C4-2B (cell line): Measurements from ENCODE around the gene SLC27A4.
A peak's percentile ranks its signal among the peaks of the same experiment; 100 is the strongest.

Experiments used
- H3K27ac ChIP-seq: fragments of 450-650 bp; 2 replicates; pipeline ENCODE4 v1.5.1; 2017
- ZFX ChIP-seq: fragments of 450-650 bp; IDR thresholded peaks from 2 replicates; pipeline ENCODE4 v1.6.1; 2017
- TF ChIP-seq, protein P1 (sequence below): fragments of 450-650 bp; conservative IDR thresholded peaks from 2 replicates; pipeline ENCODE4 v1.5.1; 2017; ENCODE audit warnings: mild to moderate bottlenecking

SLC27A4 gene

DNA sequence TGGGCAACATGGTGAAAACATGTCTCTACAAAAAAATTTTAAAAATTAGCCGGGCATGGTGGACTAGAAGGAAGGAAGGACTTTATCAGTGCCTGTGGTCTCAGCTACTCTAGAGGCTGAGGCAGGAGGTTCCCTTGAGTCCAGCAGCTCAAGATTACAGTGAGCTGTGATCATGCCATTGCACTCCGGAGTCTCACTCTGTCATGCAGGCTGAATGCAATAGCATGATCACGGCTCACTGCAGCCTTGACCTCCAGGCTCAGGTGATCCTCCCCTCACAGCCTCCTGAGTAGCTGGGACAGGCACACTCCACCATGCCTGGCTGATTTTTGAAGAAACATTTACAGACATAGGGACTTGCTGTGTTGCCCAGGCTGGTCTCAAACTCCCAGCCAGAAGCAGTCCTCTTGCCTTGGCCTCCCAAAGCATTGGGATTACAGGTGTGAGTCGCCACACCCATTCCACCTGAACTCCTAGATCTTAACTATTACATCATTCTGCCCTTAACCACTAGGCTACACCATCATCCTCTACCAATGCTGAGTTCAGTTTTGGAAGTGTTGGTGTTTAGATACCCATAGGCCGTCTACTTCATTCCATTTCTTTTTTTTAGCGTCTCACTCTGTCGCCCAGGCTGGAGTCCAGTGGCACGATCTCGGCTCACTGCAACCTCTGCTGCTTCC is 28.8 kb downstream of the SLC27A4 start:
- no peak overlapping the region for H3K27ac ChIP-seq
- no peak for TF ChIP-seq ZFX
- TF ChIP-seq, protein P1, sequence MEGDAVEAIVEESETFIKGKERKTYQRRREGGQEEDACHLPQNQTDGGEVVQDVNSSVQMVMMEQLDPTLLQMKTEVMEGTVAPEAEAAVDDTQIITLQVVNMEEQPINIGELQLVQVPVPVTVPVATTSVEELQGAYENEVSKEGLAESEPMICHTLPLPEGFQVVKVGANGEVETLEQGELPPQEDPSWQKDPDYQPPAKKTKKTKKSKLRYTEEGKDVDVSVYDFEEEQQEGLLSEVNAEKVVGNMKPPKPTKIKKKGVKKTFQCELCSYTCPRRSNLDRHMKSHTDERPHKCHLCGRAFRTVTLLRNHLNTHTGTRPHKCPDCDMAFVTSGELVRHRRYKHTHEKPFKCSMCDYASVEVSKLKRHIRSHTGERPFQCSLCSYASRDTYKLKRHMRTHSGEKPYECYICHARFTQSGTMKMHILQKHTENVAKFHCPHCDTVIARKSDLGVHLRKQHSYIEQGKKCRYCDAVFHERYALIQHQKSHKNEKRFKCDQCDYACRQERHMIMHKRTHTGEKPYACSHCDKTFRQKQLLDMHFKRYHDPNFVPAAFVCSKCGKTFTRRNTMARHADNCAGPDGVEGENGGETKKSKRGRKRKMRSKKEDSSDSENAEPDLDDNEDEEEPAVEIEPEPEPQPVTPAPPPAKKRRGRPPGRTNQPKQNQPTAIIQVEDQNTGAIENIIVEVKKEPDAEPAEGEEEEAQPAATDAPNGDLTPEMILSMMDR, result no peak

DNA sequence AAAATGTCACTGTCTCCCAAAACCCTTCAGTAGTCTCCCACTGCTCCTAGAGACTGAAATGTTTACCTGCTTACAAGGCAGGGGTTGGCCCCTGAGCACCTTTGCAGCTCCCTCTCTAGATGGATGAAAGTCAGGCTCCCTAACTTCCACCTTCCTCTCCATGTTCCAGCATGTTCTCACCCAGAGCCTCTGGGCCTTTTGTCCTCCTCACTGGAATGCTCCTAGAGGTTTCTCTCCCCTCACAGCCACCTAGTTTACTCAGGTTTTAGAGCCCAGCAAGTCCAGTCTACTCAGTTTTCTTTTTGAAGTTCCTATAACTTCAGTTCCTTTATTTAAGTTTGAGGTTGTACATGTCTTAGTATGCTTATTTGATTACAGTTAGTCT is 30.0 kb downstream of the SLC27A4 start:
- H3K27ac ChIP-seq, result peak overlapping the region; percentile 80
- TF ChIP-seq ZFX, result no peak
- TF ChIP-seq, protein P1, result no peak

DNA sequence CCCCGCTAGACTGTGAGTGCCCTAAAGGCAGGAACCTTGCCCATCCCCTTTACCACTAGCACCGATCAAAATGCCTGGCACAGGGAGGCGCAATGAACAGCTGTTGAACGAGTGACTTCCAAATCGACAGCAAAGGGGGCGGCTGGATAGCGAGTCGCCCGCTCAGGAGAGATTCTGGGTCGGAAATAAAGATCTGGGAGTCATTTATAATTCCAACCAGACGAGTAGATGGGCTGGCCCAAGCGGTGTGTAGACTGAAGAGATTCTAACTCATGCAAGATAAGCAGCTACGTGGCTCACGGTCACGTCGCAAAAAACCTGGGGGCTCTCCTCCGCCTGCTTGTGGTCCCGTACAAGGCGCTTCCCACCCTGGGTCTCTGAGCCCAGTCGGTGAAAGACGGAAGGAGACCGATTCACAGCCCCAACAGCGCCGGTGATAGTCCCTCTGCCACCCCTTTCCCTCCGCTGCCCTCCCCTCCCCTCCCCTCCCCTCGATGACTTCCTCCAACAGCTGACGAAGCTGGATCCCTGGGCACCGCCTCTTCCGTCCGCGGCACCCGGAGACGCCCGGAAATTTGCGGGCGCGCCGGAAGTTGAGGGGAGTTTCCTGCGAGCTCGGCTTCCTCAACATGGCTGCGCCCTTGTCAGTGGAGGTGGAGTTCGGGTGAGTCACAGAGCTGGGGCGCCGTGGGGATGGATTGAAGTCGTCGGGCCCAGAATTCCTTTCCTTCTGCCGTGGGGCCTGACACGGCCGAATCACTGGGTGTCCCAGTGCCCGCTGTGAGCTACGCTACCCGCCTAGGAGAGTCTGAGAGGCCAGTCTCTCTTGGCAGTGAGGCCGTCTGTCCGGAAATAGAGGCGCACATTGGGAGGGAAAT is 30.7 kb downstream of the SLC27A4 start, which contains the start of gene URM1:
Gene URM1 (plus strand): TSS at position 623 of the 878 bp plus-strand sequence. CDS start 7 bp downstream, at position 630.
- TF ChIP-seq, protein P1, result no peak
- peak; percentile 59; the same call in 1 of the 2 replicates for TF ChIP-seq ZFX
- peak within 1 kb of the TSS; percentile 80 for H3K27ac ChIP-seq

DNA sequence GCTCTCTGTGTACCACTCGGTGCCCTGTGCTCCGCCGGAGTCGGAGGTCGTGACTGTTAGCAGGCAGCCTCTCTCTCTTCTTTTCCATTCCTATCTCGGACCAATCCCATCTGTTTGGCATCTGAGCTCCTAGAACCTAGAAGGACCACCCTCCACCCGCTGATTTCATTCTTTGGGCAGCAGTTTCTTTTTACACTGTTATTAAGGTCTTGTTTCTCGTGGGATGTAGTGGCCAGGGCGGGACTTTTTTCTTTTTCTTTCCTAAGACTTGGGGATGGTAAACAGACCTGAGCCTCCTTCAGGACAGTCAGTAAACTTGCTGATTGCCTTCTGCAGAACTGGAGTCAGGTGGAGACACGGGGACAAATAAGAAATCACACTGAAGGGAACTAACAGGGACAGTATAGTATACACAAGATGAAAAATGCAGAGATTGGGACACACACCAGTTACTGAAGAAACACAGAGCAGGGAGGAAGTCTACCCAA is 31.3 kb downstream of the SLC27A4 start:
- H3K27ac ChIP-seq, result peak overlapping the region; percentile 80

DNA sequence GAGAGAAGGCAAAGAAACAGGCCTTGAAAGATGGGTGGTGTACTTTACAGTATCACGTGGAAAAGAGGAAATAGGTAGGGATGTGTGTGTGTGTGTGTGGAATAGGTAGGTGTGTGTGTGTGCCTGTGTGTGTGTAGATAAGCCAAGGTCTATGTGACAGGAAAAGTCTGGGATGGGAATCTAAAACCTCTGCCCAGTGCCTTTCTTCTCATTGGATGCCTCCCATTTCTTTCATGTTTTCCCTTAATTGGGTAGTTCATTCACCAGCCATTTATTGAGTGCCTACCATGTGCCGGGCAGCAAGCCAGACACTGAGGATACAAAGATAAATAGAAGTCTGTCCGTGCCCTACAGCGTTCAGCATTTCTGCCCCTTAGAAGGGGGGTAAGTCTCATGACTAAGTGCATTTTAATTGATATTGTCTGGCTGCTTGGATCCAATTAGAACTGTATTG is 31.9 kb downstream of the SLC27A4 start:
- no peak for TF ChIP-seq ZFX
- TF ChIP-seq, protein P1, result no peak
- peak overlapping the region; percentile 80; the same call in 1 of the 2 replicates for H3K27ac ChIP-seq

More for the DNA sequence above, 31.3 kb downstream of the SLC27A4 start:
- TF ChIP-seq ZFX, result no peak
- TF ChIP-seq, protein P1, result no peak

DNA sequence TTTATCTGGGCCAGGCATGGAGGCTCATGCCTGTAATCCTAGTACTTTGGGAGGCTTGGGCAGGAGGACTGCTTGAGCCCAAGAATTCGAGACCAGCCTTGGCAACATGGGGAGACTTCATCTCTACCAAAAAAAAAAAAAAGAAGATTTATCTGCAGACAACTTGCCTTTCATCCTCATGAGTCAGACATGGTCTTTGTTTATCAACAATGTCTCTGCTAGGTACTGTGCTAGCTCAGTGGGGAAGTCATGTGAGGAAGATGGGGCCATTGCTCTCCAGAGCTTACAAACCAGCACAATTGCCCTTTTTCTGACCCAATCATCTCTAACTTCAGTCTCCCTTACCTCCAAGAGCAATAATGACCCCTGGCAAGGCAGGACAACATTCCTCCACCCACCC is 32.5 kb downstream of the SLC27A4 start:
- TF ChIP-seq ZFX, result no peak
- TF ChIP-seq, protein P1, result no peak
- no peak overlapping the region; the same call in 1 of the 2 replicates for H3K27ac ChIP-seq

DNA sequence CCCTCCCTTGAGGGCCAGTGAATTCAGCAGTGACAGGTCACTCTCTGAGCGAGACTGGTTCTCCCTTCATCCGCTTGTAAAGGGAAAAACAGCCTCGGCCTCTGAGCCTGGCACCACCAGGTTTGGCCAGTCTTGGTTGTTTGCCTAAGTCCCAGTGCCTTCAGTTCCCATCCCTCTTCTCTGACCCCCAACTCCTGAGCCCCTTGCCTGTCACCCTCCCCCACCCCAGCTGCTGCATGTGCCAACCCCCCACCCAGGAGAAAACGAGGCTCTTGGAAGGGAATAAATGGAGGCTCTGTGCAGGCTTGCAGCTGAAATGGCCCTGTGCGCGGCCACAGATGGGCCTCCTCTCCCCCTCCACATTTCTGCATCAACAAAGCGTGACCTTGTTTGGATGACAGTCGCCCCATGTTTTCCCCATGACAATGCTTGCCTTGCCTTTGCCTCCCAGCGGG is 33.9 kb downstream of the SLC27A4 start:
- H3K27ac ChIP-seq, result no peak overlapping the region
- TF ChIP-seq, protein P1, result no peak
- TF ChIP-seq ZFX, result no peak
